H1 (cell line): Measurements from ENCODE around the gene PPIA. TPM values are rescaled to one million over a fixed set of nuclear protein-coding genes. Genes with fewer than 3 reads are reported as not detected.

ENCODE experiments used
- CTCF ChIA-PET: fragments of 300-600 bp; sonication (Branson Sonifier 250); formaldehyde crosslinking; loops from one replicate; lab custom pipeline; 2021; ENCODE audit not compliant: partially characterized antibody; lab: Charles Lee
- POLR2A ChIA-PET: fragments of 300-600 bp; sonication (Branson Sonifier 250); formaldehyde crosslinking; loops from one replicate; lab custom pipeline; 2021; ENCODE audit warnings: inconsistent platforms; ENCODE audit not compliant: partially characterized antibody; lab: Charles Lee
- DNase-seq, 2 experiments: peaks; one replicate each; pipeline versions ENCODE4 v3.0.0 to v3.0.0-alpha.2; 2010 to 2022; ENCODE audit warnings: low spot score in 2 of 2, low read depth in 1 of 2, mixed read lengths in 1 of 2
- FAIRE-seq: peaks from 2 replicates; lab custom pipeline; 2011; peaks lifted over from hg19 to GRCh38; lab: Jason Lieb, UNC
- H2AFZ ChIP-seq: 2 replicates; pipeline ENCODE4 v1.8.1; 2012; ENCODE audit warnings: low read length, inconsistent platforms
- H2AK5ac ChIP-seq: 2 replicates; pipeline ENCODE4 v1.6.1; 2013; ENCODE audit warnings: low read depth, low read length
- H2BK120ac ChIP-seq: replicated peaks from 2 replicates; pipeline ENCODE3; 2013; ENCODE audit warnings: low read depth, low read length, inconsistent platforms
- H2BK12ac ChIP-seq: 2 replicates; pipeline ENCODE4 v1.6.1; 2013; ENCODE audit warnings: low read depth, low read length
- H2BK15ac ChIP-seq: 2 replicates; pipeline ENCODE4 v1.6.1; 2013; ENCODE audit warnings: low read length
- H2BK20ac ChIP-seq: 2 replicates; pipeline ENCODE4 v1.6.1; 2013; ENCODE audit warnings: low read length
- H2BK5ac ChIP-seq: 2 replicates; pipeline ENCODE4 v1.6.1; 2013; ENCODE audit warnings: low read depth, low read length
- H3K14ac ChIP-seq: 2 replicates; pipeline ENCODE4 v1.6.1; 2013; ENCODE audit warnings: inconsistent platforms; ENCODE audit not compliant: insufficient read length
- H3K18ac ChIP-seq: 2 replicates; pipeline ENCODE4 v1.6.1; 2013; ENCODE audit warnings: low read length; ENCODE audit errors: extremely low read depth
- H3K23ac ChIP-seq: 2 replicates; pipeline ENCODE4 v1.6.1; 2013; ENCODE audit warnings: inconsistent platforms; ENCODE audit not compliant: insufficient read length
- H3K23me2 ChIP-seq: 2 replicates; pipeline ENCODE4 v1.6.1; 2013; ENCODE audit warnings: low read depth, low read length
- H3K27ac ChIP-seq: 2 replicates; pipeline ENCODE4 v1.6.1; 2011; ENCODE audit warnings: low read depth, low read length, inconsistent platforms
- H3K27me3 ChIP-seq, 4 experiments: replicated peaks in 1 of 4; 1 replicate in 1 of 4; 2 replicates in 3 of 4; pipeline versions ENCODE4 v1.6.1 to v1.8.1; 2011 to 2013; ENCODE audit warnings: low read length in 3 of 4, mild to moderate bottlenecking in 3 of 4, inconsistent platforms in 2 of 4, mixed read lengths in 2 of 4, moderate library complexity in 1 of 4; ENCODE audit not compliant: control insufficient read depth in 3 of 4, insufficient read depth in 3 of 4; ENCODE audit errors: extremely low read depth in 1 of 4
- H3K36me3 ChIP-seq, 4 experiments: 2 replicates each; pipeline versions ENCODE4 v1.6.1 to v1.8.1; 2011 to 2013; ENCODE audit warnings: mild to moderate bottlenecking in 4 of 4, low read length in 3 of 4, moderate library complexity in 2 of 4, control low read depth in 1 of 4, inconsistent platforms in 1 of 4; ENCODE audit not compliant: insufficient read depth in 4 of 4, control insufficient read depth in 2 of 4
- H3K4ac ChIP-seq: replicated peaks from 2 replicates; pipeline ENCODE3; 2013; ENCODE audit warnings: low read length, low read depth, mixed read lengths, inconsistent platforms; ENCODE audit not compliant: insufficient read length
- H3K4me1 ChIP-seq, 4 experiments: replicated peaks in 1 of 4; 1 replicate in 1 of 4; 2 replicates in 3 of 4; pipeline versions ENCODE4 v1.6.1 to v1.8.1; 2011 to 2013; ENCODE audit warnings: low read length in 3 of 4, inconsistent platforms in 2 of 4, mixed read lengths in 1 of 4; ENCODE audit not compliant: insufficient read depth in 4 of 4, control insufficient read depth in 3 of 4
- H3K4me2 ChIP-seq, 2 experiments: 2 replicates each; pipeline versions ENCODE4 v1.6.1 to v1.8.1; 2011 to 2013; ENCODE audit warnings: low read depth in 2 of 2, low read length in 2 of 2, control low read depth in 1 of 2, inconsistent platforms in 1 of 2, mild to moderate bottlenecking in 1 of 2; ENCODE audit not compliant: insufficient read depth in 1 of 2
- H3K4me3 ChIP-seq, 4 experiments: fragments of 200-600, 300-600 bp in 1 of 4; sonication (generic), shearing (Covaris generic), sonication (Bioruptor Twin) in 1 of 4; 2 replicates each; pipeline versions ENCODE4 v1.5.1 to v1.8.1; 2011 to 2016; ENCODE audit warnings: low read length in 4 of 4, low read depth in 3 of 4, control low read depth in 2 of 4, inconsistent platforms in 2 of 4, mild to moderate bottlenecking in 2 of 4, mixed read lengths in 1 of 4, moderate library complexity in 1 of 4; ENCODE audit not compliant: insufficient read depth in 2 of 4; ENCODE audit errors: extremely low read depth in 1 of 4
- H3K56ac ChIP-seq: replicated peaks from 2 replicates; pipeline ENCODE3; 2013; ENCODE audit warnings: low read depth, mild to moderate bottlenecking, mixed read lengths, low read length, inconsistent platforms; ENCODE audit not compliant: insufficient read length
- H3K79me1 ChIP-seq: 2 replicates; pipeline ENCODE4 v1.6.1; 2013; ENCODE audit warnings: low read depth, low read length, control low read depth
- H3K79me2 ChIP-seq, 2 experiments: 2 replicates each; pipeline versions ENCODE4 v1.6.1 to v1.8.1; 2012 to 2013; ENCODE audit warnings: low read length in 2 of 2, mild to moderate bottlenecking in 2 of 2, inconsistent platforms in 1 of 2; ENCODE audit not compliant: insufficient read depth in 2 of 2, control insufficient read depth in 1 of 2
- H3K9ac ChIP-seq, 4 experiments: replicated peaks in 1 of 4; 1 replicate in 1 of 4; 2 replicates in 3 of 4; pipeline versions ENCODE4 v1.6.1 to v1.8.1; 2011 to 2013; ENCODE audit warnings: low read depth in 3 of 4, low read length in 3 of 4, control low read depth in 2 of 4, mild to moderate bottlenecking in 2 of 4, moderate library complexity in 2 of 4, inconsistent platforms in 1 of 4; ENCODE audit errors: extremely low read depth in 1 of 4
- H3K9me3 ChIP-seq, 2 experiments: 2 replicates each; pipeline versions ENCODE4 v1.6.1 to v1.8.1; 2012 to 2013; ENCODE audit warnings: mild to moderate bottlenecking in 2 of 2, moderate library complexity in 2 of 2, control low read depth in 1 of 2, inconsistent platforms in 1 of 2, low read depth in 1 of 2, low read length in 1 of 2, mixed read lengths in 1 of 2; ENCODE audit not compliant: insufficient read depth in 2 of 2
- H4K20me1 ChIP-seq, 2 experiments: replicated peaks in 1 of 2; 2 replicates each; pipeline versions ENCODE3 to v1.8.1; 2011 to 2013; ENCODE audit warnings: inconsistent platforms in 2 of 2, low read length in 2 of 2, mild to moderate bottlenecking in 1 of 2; ENCODE audit not compliant: insufficient read depth in 2 of 2, control insufficient read depth in 1 of 2
- H4K5ac ChIP-seq: 2 replicates; pipeline ENCODE4 v1.6.1; 2013; ENCODE audit warnings: low read length, low read depth, mixed read lengths, inconsistent platforms; ENCODE audit not compliant: insufficient read length
- H4K8ac ChIP-seq: 2 replicates; pipeline ENCODE4 v1.8.0; 2013; ENCODE audit warnings: mild to moderate bottlenecking, moderate library complexity, low read length, inconsistent platforms; ENCODE audit not compliant: insufficient read depth; ENCODE audit errors: extremely low read depth
- H4K91ac ChIP-seq: replicated peaks from 2 replicates; pipeline ENCODE3; 2013; ENCODE audit warnings: low read length, mixed read lengths, inconsistent platforms; ENCODE audit not compliant: insufficient read length
- GTF2F1 ChIP-seq: IDR thresholded peaks from 2 replicates; pipeline ENCODE4 v1.6.1; 2012; ENCODE audit warnings: low read depth, low read length, improper control_type of control experiment, borderline replicate concordance
- TEAD4 ChIP-seq: IDR thresholded peaks from 2 replicates; pipeline ENCODE4 v1.6.1; 2012; ENCODE audit warnings: low read depth, low read length, inconsistent platforms, mixed read lengths
- WGBS, 2 experiments: shearing (Covaris generic) in 1 of 2; methylation state at CpG; one replicate each; pipeline versions ENCODE4 v1.1.6 to v1.1.7; 2013 to 2015; ENCODE audit warnings: low lambda C conversion rate in 2 of 2, mixed read lengths in 2 of 2, inconsistent platforms in 1 of 2, low coverage in 1 of 2, missing lambda C conversion rate in 1 of 2; ENCODE audit not compliant: insufficient replicate concordance in 2 of 2, insufficient coverage in 1 of 2, insufficient read length in 1 of 2; ENCODE audit errors: extremely low coverage in 1 of 2, missing lambda C conversion rate in 1 of 2; 5-methylcytosine and 5-hydroxymethylcytosine counted together
- polyA plus RNA-seq, 7 experiments: library from polyadenylated mRNA; depleted of rRNA in 3 of 7; stranded (reverse) in 5 of 7; unstranded in 2 of 7; fragments of >200 nt in 5 of 7; fragments of 200-250 nt in 2 of 7; gene quantifications; 1 replicate in 5 of 7; 2 replicates in 1 of 7; 4 replicates in 1 of 7; pipeline versions ENCODE4 v1.2.1 to v1.2.3, GENCODE V29; 2011 to 2013; ENCODE audit warnings: missing spikeins in 2 of 7, mixed read lengths in 2 of 7
- total RNA-seq: library from RNA; stranded (reverse); fragmentation: NEBNext Ultra II Directional; extraction: Animal tissue kit (Norgen Biotek cat#: 25700); gene quantifications from 2 replicates; pipeline ENCODE4 v1.2.1, GENCODE V29; 2021
- TF ChIP-seq, protein P1 (sequence below): IDR thresholded peaks from 2 replicates; pipeline ENCODE4 v1.6.1; 2012; ENCODE audit warnings: inconsistent platforms

PPIA gene
- total and polyA plus RNA-seq, 2 of the 8 experiments (the other 6 are each of a cell fraction or from before 2014, with no cell fraction given), result 2,865 to 5,394 TPM

DNA sequence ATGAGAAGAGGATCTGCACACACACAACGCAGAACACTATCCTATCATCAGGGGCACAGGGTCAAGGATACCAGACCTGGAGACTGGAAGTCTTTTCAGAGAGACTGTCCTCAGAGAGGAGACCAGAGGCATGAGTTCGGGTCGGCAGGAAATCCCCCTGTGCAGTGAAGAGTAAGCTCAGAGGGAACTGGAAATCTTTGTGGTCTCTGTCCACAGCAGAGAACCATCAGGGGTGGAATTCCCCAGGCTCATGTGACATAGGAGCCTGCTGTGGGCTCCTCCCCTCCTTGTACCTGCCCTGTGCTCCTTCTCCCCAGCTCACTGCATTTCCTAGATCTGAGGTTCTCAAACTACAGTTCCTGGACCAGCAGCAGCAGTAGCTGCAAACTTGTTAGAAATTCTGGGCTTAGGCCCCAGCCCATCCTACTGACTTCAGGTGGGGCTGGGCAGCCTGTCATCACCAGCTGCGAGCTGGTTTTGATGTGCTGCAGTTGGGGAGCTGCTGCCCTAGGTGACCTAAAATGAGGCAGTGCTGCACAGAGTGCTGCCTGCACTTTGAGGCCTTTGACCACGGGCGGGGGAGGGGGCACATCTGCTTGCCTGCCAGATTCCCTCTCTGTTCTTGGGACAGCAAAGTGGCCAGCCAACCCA, 45.4 kb upstream of the PPIA start:
- Histone ChIP-seq H3K14ac (no peak overlapping the region), H2AFZ (no peak overlapping the region), H2BK120ac (no peak overlapping the region), H3K4me3 (peak overlapping the region in 1 of 4 experiments; percentile 6; a peak in 1 of 8 replicates), H3K79me2 (peaks cover 8 to 62% of the 10 kb centered on the region in 2 experiments), H4K8ac (no peak overlapping the region), H3K9me3 (no peaks in the 10 kb centered on the region), H3K4me2 (peak overlapping the region; percentile 42 to 98; a peak in 2 of 4 replicates), H4K20me1 (peaks cover 24 to 25% of the 10 kb centered on the region in 2 experiments), H2BK15ac (no peak overlapping the region), H2BK20ac (no peak overlapping the region), H3K36me3 (0 out of 8 replicates have a peak, but pooled peaks cover 0 to 5% (median 0%) of the 10 kb centered on the region in 4 experiments), H3K27me3 (no peaks in the 10 kb centered on the region; a peak in 1 of 7 replicates), H4K91ac (no peak overlapping the region), H3K4me1 (peaks cover 0 to 26% (median 11%) of the 10 kb centered on the region in 4 experiments; a peak in 6 of 7 replicates), H4K5ac (no peak overlapping the region), H3K56ac (no peak overlapping the region), H3K9ac (peak overlapping the region in 1 of 4 experiments; percentile 8; a peak in 1 of 7 replicates), H3K18ac (no peak overlapping the region), H2AK5ac (no peak overlapping the region), H3K79me1 (peaks cover 12% of the 10 kb centered on the region), H2BK12ac (no peak overlapping the region), H3K4ac (no peak overlapping the region), H3K23ac (no peak overlapping the region), H2BK5ac (no peak overlapping the region), H3K27ac (no peak overlapping the region), H3K23me2 (peaks cover 7% of the 10 kb centered on the region)
- POLR2A ChIA-PET, result interaction anchor here (0.6 to 4.8 kb wide), 9 partner anchors 17 to 204 kb away, joined by 3 to 34 read pairs (median 4); partner anchors contain the start of genes H2AZ2 and PPIA
- FAIRE-seq, result no peak
- WGBS, 2 experiments, result 87% methylated on average over 6 of the region's 6 CpGs; no CpG with 5 or more reads in 1 of the 2 experiments
- CTCF ChIA-PET, result interaction anchor here (0.8 to 1.7 kb wide), 4 partner anchors 11 to 99 kb away, joined by 3 to 7 read pairs (median 3); no protein-coding TSS in a partner anchor
- DNase-seq, result no peak
- TF ChIP-seq, protein P1, sequence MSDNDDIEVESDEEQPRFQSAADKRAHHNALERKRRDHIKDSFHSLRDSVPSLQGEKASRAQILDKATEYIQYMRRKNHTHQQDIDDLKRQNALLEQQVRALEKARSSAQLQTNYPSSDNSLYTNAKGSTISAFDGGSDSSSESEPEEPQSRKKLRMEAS, result 0 out of 2 replicates have a peak, but pooled peaks have one; percentile 12
- TF ChIP-seq TEAD4 (no peak), GTF2F1 (no peak)
